Right renal pelvis (tissue), 4 donors: ENCODE measurements around the gene TNKS1BP1. TPM values are rescaled to one million over a fixed set of nuclear protein-coding genes. Genes with fewer than 3 reads are reported as not detected.
"Not testable (repeated sequence)": the region's sequence is repeated elsewhere in the genome, so short reads cannot be mapped to it uniquely, and the experiment has no call there.

Source experiments
- DNase-seq, 4 donors: peaks; one replicate each; pipeline ENCODE4 v3.0.0-alpha.2; 2013; ENCODE audit warnings: low read depth in 4 of 4, low spot score in 3 of 4, missing footprints in 1 of 4
- polyA plus RNA-seq, 4 donors: library from polyadenylated mRNA; unstranded; fragments of 120-200 nt; gene quantifications; one replicate each; pipeline ENCODE4 v1.2.1, GENCODE V29; 2013; ENCODE audit not compliant: insufficient read length in 4 of 4

The TNKS1BP1 gene, protein sequence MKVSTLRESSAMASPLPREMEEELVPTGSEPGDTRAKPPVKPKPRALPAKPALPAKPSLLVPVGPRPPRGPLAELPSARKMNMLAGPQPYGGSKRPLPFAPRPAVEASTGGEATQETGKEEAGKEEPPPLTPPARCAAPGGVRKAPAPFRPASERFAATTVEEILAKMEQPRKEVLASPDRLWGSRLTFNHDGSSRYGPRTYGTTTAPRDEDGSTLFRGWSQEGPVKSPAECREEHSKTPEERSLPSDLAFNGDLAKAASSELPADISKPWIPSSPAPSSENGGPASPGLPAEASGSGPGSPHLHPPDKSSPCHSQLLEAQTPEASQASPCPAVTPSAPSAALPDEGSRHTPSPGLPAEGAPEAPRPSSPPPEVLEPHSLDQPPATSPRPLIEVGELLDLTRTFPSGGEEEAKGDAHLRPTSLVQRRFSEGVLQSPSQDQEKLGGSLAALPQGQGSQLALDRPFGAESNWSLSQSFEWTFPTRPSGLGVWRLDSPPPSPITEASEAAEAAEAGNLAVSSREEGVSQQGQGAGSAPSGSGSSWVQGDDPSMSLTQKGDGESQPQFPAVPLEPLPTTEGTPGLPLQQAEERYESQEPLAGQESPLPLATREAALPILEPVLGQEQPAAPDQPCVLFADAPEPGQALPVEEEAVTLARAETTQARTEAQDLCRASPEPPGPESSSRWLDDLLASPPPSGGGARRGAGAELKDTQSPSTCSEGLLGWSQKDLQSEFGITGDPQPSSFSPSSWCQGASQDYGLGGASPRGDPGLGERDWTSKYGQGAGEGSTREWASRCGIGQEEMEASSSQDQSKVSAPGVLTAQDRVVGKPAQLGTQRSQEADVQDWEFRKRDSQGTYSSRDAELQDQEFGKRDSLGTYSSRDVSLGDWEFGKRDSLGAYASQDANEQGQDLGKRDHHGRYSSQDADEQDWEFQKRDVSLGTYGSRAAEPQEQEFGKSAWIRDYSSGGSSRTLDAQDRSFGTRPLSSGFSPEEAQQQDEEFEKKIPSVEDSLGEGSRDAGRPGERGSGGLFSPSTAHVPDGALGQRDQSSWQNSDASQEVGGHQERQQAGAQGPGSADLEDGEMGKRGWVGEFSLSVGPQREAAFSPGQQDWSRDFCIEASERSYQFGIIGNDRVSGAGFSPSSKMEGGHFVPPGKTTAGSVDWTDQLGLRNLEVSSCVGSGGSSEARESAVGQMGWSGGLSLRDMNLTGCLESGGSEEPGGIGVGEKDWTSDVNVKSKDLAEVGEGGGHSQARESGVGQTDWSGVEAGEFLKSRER (N-terminal part only)
- polyA plus RNA-seq, result 10 to 100 TPM; 63.9 to 69.6 (median 64.7) TPM

DNA sequence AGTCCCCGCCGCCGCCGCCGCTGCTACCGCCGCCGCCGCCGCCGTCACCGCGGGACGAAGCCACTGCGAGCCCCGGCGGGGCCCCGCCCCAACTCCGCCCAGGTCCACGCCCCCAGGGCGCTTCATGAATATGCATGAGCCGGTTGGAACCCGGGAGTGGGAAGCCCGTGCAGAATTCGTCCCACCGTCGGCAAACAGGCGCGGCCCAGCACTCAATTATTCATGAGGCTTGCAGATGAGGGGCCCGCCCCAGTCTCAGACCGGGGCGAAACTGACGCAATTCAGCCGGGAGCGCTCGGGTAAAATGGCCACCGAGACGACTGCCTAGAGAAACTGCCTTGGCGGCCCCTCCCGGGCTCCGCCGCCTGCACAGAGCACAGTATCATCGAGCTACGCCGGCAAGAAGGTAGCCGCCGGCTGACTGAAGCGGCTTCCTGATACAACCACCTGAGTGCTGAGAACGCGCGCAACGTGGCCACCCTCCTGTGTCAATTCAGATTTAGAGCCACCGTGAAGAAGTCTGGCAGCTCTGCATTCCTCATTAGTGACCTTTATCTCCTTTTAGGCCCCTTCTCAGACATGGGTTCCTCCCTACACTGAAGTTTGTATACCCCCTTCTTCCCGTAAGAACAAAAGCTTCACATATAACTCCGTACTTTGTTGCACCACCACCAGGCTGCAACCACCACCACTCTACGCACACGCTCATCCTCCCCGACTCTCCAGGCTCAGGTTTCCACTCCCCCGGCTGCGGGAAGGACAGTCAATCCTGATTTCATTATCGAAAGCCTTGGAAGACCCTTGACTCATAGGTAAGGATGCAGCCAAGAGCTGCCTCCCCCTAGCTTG lies at the start of gene TNKS1BP1:
TNKS1BP1 (minus strand) TSS at position 67 of the 849 bp plus-strand sequence. CDS start 3,067 bp downstream, outside the sequence.
- DNase-seq, result peak in 3 of 4 donors; percentile 90 to 93 (median 91)

GRCh38 chr11:57373146-57373545 lies 48.4 kb upstream of the TNKS1BP1 start:
- no peak for DNase-seq

DNA sequence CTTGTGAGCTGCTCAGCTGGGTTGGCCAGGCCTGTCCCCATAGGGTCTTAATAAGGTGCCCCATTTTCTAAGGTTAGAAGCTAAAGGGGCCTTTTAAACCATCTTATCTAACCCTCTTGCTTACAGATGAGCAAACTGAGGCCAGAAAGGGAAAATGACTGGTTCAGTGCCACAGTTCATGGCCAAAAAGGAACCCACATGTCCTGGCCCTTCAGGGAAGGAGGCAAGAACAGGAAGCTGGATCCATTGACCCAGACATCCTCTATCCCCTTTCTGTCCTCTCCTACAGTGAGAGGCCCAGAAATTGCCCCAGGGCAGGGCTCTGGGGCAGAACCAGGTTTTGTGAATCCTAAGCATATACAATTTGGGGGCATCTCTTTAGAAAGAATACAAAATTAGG lies 46.2 kb upstream of the TNKS1BP1 start:
- DNase-seq, result no peak

- DNase-seq, result no peak
Measured at GRCh38 chr11:57370251-57370650, 45.5 kb upstream of the TNKS1BP1 start.

GRCh38 chr11:57368845-57369232 lies 44.1 kb upstream of the TNKS1BP1 start:
- no peak for DNase-seq

DNA sequence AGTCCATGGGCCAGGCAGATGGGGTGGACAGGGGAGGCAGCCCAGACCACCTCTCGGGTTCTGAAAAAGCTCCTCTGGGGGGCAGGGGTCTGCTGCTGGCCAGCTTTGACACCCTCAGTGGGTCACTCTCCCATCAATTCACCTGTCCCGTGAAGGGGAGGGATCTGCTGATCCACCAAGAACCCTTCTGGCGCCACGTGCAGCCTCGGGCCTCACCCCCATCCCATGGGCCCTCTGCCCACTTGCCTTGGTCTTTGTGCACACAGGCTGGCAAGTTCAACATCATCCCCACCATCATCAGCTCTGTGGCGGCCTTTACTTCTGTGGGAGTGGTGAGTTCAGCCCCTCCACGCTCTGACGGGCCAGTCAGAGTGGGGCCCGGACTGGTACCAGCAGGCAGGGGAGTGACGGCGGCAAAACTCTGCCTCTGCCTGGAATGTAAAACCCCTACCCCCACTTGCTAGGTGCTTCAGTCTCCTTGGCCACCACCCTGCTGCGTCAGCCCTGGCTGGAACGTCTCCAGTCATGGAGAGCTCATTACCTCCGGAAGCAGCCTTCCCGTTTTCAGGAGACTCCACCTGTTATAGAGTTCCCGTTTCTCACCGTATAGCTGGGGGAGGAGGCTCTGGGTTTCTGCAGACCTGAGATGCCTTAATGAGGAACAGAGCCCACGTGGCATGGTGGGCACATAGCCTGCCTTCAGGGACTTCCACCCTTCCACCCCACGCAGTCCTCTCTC lies 43.5 kb upstream of the TNKS1BP1 start:
- DNase-seq, result no peak

DNA sequence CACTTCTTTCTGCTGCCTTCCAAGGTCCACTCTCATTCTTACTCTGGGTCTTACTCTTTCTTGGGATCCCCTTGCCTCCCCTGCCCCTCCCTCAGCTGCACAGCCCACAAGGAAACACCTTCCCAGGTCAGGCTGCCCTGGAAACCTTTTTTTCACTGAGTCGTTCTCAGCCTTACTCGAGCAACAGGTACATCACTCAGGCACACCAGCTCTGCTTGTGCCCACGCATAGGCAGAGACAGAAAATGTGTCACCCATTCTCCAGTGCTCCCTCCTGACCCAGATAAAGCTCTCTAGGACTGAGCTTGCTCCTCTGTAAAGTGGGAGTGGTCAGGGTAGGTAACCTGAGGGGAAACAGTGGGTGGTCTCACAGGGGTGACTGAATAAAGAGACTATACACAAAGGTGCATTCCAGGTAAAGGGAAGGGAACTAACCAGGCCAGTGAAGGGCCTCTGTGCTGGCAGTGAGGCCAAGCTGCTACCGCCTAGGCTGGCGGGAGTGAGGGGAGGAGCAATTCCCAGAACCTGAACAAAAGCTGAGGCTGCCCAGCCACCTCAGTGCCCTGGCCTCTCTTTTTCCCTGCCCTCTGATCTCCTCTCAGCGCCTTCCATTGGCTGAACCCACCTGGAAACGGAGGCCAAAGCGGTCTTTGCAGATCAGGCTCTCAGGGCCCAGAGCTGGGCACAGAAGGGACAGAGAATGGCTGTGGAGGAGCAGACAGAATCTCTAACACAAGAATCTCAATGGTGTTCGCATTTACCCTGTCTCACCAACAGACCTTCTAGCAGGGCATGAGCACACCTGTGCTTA lies 40.3 kb upstream of the TNKS1BP1 start:
- no peak for DNase-seq

DNA sequence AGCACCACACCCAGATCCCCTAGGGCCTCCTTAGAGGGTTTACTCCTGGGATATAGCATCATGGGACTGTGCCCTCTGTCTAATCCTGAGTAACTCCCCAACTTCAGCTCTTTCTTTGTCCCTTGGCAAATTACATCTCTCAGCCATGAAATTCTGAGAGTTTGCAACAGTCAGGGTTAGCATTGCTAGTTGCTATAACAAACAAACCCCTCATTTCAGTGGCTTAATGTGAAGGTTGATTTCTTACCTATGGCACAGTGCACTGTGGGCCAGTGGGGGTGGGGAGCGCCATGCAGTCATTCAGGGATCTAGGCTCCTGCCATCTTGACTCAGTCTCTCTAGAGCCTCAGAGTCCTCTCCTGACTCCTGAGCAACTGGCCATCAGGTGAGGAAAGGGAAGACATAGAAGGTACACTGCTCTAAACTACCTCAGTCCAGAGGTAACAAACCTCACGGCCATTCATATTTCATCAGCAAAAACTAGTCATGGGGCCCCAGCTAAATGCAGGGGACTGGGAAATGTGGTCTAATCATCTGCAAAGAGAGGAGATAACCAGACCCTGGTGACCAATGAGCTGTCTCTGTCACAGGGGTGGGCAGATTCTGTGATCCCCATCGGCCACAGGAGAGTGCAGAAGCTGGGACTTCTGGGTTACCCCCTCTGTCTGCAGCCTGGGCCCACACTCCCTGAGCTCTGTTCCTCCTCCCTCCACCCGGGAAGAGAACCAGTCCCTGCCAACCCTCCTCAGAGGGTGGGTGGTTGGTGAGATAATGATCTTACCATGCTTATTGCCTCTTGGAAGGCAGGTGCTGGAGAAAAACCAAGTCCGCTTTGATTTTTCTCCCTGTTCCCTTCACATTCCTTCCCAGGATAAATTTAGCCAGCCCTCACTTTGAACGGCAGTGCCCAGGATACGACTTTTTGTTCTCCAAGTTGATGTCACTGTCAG lies 38.7 kb upstream of the TNKS1BP1 start:
- DNase-seq, result no peak

DNA sequence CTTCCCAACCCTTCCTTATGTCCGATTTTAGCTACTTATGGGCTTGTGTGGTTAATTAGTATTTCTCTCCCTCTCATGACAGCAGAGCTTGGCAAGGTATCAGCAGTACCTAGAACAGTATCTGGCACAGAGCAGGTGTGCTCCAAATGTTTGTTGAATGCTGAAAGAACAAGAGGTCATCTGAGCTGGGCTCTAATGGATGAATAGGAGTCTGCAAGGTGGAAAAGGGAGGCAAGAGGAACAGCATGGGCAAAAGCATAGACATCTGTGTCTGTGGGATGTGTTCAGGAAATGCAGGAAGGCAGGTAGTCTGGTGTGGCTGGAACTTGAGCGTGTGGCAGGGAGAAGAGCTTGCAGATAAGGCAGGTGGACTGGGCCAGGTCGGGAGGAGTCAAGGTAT lies 37.2 kb upstream of the TNKS1BP1 start:
- no peak for DNase-seq

GRCh38 chr11:57361420-57361819 lies 36.7 kb upstream of the TNKS1BP1 start:
- DNase-seq, result not testable (repeated sequence)

- DNase-seq, result no peak
Measured at GRCh38 chr11:57360991-57361390, 36.2 kb upstream of the TNKS1BP1 start.

- DNase-seq, result no peak
Measured at GRCh38 chr11:57359896-57360690, 35.3 kb upstream of the TNKS1BP1 start.

DNA sequence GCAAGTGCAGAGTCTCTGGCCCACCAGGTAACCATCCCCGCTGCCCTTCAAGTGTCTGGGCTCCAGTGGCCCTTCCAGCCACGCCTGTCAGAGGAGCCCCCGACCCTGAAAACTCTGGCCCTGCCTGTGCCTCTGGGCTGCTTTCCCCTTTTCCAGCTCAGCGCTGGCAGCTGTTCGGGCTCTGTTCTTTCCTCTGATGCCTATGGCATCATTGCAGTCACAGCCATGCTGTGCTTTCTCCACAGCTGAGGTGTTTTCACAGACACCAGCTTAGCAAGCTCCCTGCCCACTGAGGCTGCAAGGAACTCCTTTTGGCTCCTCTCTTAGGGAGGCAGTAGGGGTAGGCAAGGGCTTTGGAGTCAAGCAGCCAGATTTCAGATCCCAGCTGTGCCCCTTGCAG lies 34.6 kb upstream of the TNKS1BP1 start:
- no peak for DNase-seq

DNA sequence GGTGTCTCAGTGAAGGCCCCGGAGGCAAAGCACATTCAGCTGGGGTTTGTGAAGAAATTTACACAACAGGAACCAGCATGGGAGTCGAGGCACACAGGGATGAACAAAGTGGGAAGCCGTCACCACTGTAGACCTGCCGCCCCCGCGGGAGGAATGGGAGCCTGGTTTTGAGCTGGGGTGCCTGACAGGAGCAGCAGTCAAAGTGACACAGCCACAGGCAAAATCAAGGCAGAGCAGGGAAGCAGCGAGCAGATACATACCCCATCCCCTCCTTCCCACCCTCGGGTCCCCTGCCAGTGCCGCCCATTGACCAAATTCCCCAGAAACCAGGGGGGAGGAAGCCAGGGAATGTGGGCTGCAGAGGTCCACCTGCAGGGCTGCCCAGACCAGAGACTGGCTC lies 34.2 kb upstream of the TNKS1BP1 start:
- DNase-seq, result no peak

DNA sequence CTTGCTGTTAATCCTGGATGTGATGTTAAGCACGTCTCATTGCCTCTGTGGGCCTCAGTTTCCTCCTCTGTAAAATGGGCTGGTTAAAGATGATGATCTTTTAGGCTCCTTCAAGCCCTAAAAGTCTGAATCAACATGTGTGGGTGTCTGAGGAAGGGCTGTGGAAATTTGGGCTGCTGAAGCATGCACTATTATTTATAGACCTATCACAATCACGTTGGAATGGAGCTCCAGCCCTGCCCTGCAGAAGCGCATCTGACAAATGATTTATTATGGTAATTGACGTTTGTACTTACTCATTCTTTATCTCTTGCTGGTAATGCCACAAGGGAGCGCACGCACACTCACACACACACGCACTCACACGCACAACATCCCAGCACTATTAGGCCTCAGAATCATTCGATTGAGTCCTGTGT lies 33.8 kb upstream of the TNKS1BP1 start:
- no peak for DNase-seq

- no peak for DNase-seq
Measured at GRCh38 chr11:57357856-57358255, 33.1 kb upstream of the TNKS1BP1 start.
